H9 (cell line): Measurements from ENCODE around the gene KIF21A. TPM values are rescaled to one million over a fixed set of nuclear protein-coding genes. Genes with fewer than 3 reads are reported as not detected.

ENCODE experiments used
- DNase-seq: peaks from one replicate; pipeline ENCODE4 v3.0.0-alpha.2; 2017
- H2AFZ ChIP-seq: one replicate; pipeline ENCODE4 v1.6.1; 2013; ENCODE audit warnings: mild to moderate bottlenecking, low read length, control low read depth, moderate library complexity
- H2AK5ac ChIP-seq: 2 replicates; pipeline ENCODE4 v1.6.1; 2013; ENCODE audit warnings: low read length, control low read depth, mixed read lengths; ENCODE audit not compliant: insufficient read length
- H2BK120ac ChIP-seq: one replicate; pipeline ENCODE4 v1.6.1; 2013; ENCODE audit warnings: low read depth, mild to moderate bottlenecking, low read length, control low read depth, inconsistent platforms; ENCODE audit not compliant: poor library complexity, severe bottlenecking
- H2BK12ac ChIP-seq: 2 replicates; pipeline ENCODE4 v1.6.1; 2013; ENCODE audit warnings: low read length, control low read depth, mixed read lengths, low read depth; ENCODE audit not compliant: insufficient read length
- H2BK15ac ChIP-seq: 2 replicates; pipeline ENCODE4 v1.6.1; 2013; ENCODE audit warnings: low read depth, low read length, control low read depth
- H2BK20ac ChIP-seq: one replicate; pipeline ENCODE4 v1.6.1; 2013; ENCODE audit warnings: low read depth, mild to moderate bottlenecking, low read length, control low read depth, inconsistent platforms; ENCODE audit not compliant: poor library complexity, severe bottlenecking
- H2BK5ac ChIP-seq: 2 replicates; pipeline ENCODE4 v1.6.1; 2013; ENCODE audit warnings: low read length, control low read depth, mixed read lengths; ENCODE audit not compliant: insufficient read length
- H3K14ac ChIP-seq: 2 replicates; pipeline ENCODE4 v1.6.1; 2013; ENCODE audit warnings: low read length, control low read depth; ENCODE audit not compliant: insufficient read depth
- H3K18ac ChIP-seq: 2 replicates; pipeline ENCODE4 v1.6.1; 2013; ENCODE audit warnings: low read depth, mild to moderate bottlenecking, mixed read lengths, low read length, control low read depth; ENCODE audit not compliant: insufficient read length
- H3K23ac ChIP-seq: 2 replicates; pipeline ENCODE4 v1.6.1; 2013; ENCODE audit warnings: low read length, control low read depth, mixed read lengths, low read depth; ENCODE audit not compliant: insufficient read length
- H3K23me2 ChIP-seq: 2 replicates; pipeline ENCODE4 v1.6.1; 2013; ENCODE audit warnings: low read depth, mild to moderate bottlenecking, mixed read lengths, low read length, control low read depth; ENCODE audit not compliant: insufficient read length, poor library complexity, severe bottlenecking
- H3K27ac ChIP-seq: 2 replicates; pipeline ENCODE4 v1.5.1; 2013; ENCODE audit warnings: low read length, control low read depth, mixed read lengths, low read depth; ENCODE audit not compliant: insufficient read length
- H3K27me3 ChIP-seq: 2 replicates; pipeline ENCODE4 v1.6.1; 2013; ENCODE audit warnings: low read length, control low read depth, inconsistent platforms; ENCODE audit not compliant: insufficient read depth
- H3K4ac ChIP-seq: 2 replicates; pipeline ENCODE4 v1.6.1; 2013; ENCODE audit warnings: low read depth, mild to moderate bottlenecking, control low read depth, inconsistent platforms, low read length, moderate library complexity
- H3K4me1 ChIP-seq: 2 replicates; pipeline ENCODE4 v1.6.1; 2013; ENCODE audit warnings: low read length, control low read depth, inconsistent platforms; ENCODE audit not compliant: insufficient read depth
- H3K4me2 ChIP-seq: 2 replicates; pipeline ENCODE4 v1.6.1; 2013; ENCODE audit warnings: low read length, control low read depth, mixed read lengths; ENCODE audit not compliant: insufficient read length, insufficient read depth
- H3K56ac ChIP-seq: 2 replicates; pipeline ENCODE4 v1.6.1; 2013; ENCODE audit warnings: low read depth, mild to moderate bottlenecking, mixed read lengths, low read length, control low read depth; ENCODE audit not compliant: insufficient read length
- H3K79me1 ChIP-seq: 2 replicates; pipeline ENCODE4 v1.6.1; 2013; ENCODE audit warnings: low read depth, mild to moderate bottlenecking, moderate library complexity, low read length, control low read depth, inconsistent platforms; ENCODE audit not compliant: insufficient read depth, poor library complexity, severe bottlenecking
- H3K79me2 ChIP-seq: 2 replicates; pipeline ENCODE4 v1.6.1; 2013; ENCODE audit warnings: low read length, control low read depth, inconsistent platforms; ENCODE audit not compliant: insufficient read depth
- H3K9ac ChIP-seq: 2 replicates; pipeline ENCODE4 v1.6.1; 2013; ENCODE audit warnings: low read length, control low read depth, mixed read lengths; ENCODE audit not compliant: insufficient read length; ENCODE audit errors: extremely low read depth
- H3K9me3 ChIP-seq: one replicate; pipeline ENCODE4 v1.6.1; 2013; ENCODE audit warnings: low read depth, low read length, inconsistent platforms; ENCODE audit not compliant: control insufficient read depth
- H3T11ph ChIP-seq: one replicate; pipeline ENCODE4 v1.6.1; 2013; ENCODE audit warnings: mild to moderate bottlenecking, low read length, control low read depth, inconsistent platforms
- H4K20me1 ChIP-seq: one replicate; pipeline ENCODE4 v1.6.1; 2013; ENCODE audit not compliant: control insufficient read depth, insufficient read length, insufficient read depth
- H4K5ac ChIP-seq: 2 replicates; pipeline ENCODE4 v1.6.1; 2013; ENCODE audit warnings: low read depth, mild to moderate bottlenecking, mixed read lengths, low read length, control low read depth; ENCODE audit not compliant: insufficient read length
- H4K8ac ChIP-seq: replicated peaks from 2 replicates; pipeline ENCODE4 v1.6.1; 2013; ENCODE audit warnings: low read length, control low read depth, mixed read lengths, low read depth; ENCODE audit not compliant: insufficient read length
- H4K91ac ChIP-seq: 2 replicates; pipeline ENCODE4 v1.6.1; 2013; ENCODE audit warnings: low read depth, mild to moderate bottlenecking, moderate library complexity, mixed read lengths, low read length, control low read depth; ENCODE audit not compliant: insufficient read length
- H3K27ac Mint-ChIP-seq, 3 experiments: 2 replicates in 2 of 3; 3 replicates in 1 of 3; pipeline ENCODE4 v1.8.0; 2020 to 2021; ENCODE audit warnings: mixed read lengths in 3 of 3, mild to moderate bottlenecking in 1 of 3, moderate library complexity in 1 of 3
- H3K27me3 Mint-ChIP-seq: 2 replicates; pipeline ENCODE4 v1.8.0; 2021; ENCODE audit warnings: low read depth, mild to moderate bottlenecking, moderate library complexity, mixed read lengths
- H3K36me3 Mint-ChIP-seq, 3 experiments: 2 replicates in 2 of 3; 3 replicates in 1 of 3; pipeline ENCODE4 v1.8.0; 2020 to 2021; ENCODE audit warnings: low read depth in 3 of 3, mixed read lengths in 3 of 3; ENCODE audit not compliant: insufficient read depth in 1 of 3
- H3K4me1 Mint-ChIP-seq, 2 experiments: 2 replicates each; pipeline ENCODE4 v1.8.0; 2020; ENCODE audit warnings: mixed read lengths in 2 of 2
- H3K4me3 Mint-ChIP-seq, 2 experiments: 2 replicates in 1 of 2; 3 replicates in 1 of 2; pipeline ENCODE4 v1.8.0; 2020 to 2021; ENCODE audit warnings: mild to moderate bottlenecking in 2 of 2, mixed read lengths in 2 of 2, moderate library complexity in 1 of 2
- H3K9me3 Mint-ChIP-seq, 2 experiments: 2 replicates in 1 of 2; 3 replicates in 1 of 2; pipeline ENCODE4 v1.8.0; 2020; ENCODE audit warnings: mild to moderate bottlenecking in 2 of 2, mixed read lengths in 2 of 2, moderate library complexity in 1 of 2
- WGBS: extraction: QIAGEN DNeasy Blood & Tissue Kit; methylation state at CpG from one replicate; pipeline ENCODE4 v1.1.7; 2013; ENCODE audit warnings: missing lambda C conversion rate, low lambda C conversion rate, mixed read lengths; ENCODE audit not compliant: insufficient read length; ENCODE audit errors: extremely low coverage; 5-methylcytosine and 5-hydroxymethylcytosine counted together
- total RNA-seq: library from RNA; stranded (reverse); gene quantifications from 2 replicates; pipeline ENCODE4 v1.2.1, GENCODE V29; 2021
- TF ChIP-seq, protein P1 (sequence below): fragments of 200-600 bp; sonication (generic); conservative IDR thresholded peaks from 3 replicates; pipeline ENCODE4 v1.8.0; 2021; ENCODE audit warnings: antibody characterized with exemption, mild to moderate bottlenecking

Gene KIF21A
- total RNA-seq, 1 experiment from 2014 or later = 17.2 TPM

DNA sequence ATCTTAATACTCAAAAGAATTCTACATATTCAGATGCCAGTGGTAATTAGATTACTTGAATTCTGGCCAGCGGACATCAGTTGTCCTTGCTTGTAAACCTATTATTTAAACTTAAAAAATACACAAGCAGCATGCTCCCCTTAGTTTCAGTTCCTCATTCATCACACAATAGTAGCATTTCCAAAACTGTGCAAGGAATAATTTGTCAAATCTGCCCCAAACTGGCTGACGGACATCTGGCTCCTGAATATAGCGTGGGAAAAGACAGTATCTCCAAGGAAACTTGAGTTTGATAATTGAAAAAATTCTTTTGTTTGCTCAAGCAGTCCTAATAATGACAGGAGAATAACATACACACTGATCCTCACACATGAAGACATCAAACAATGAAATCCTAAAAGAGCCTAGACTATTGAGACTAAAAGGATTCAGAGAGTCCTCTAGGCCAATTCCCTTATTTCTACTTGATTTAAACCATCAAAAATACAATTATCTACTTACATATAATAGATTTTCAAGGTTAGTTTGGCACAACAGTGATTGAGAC, 90.4 kb downstream of the KIF21A start:
- H2BK120ac ChIP-seq = no peak overlapping the region
- Mint-ChIP-seq H3K36me3 (peaks cover 0 to 11% (median 7%) of the 10 kb centered on the region in 3 experiments; a peak in 3 of 7 replicates), H3K4me3 (no peak overlapping the region), H3K27me3 (no peaks in the 10 kb centered on the region), H3K27ac (no peak overlapping the region), H3K4me1 (peaks cover 8 to 9% of the 10 kb centered on the region in 2 experiments), H3K9me3 (no peaks in the 10 kb centered on the region)
- DNase-seq = no peak
- no CpG with 5 or more reads among the region's 3 CpGs for WGBS
- no peak overlapping the region for H2BK20ac ChIP-seq
- no peaks in the 10 kb centered on the region for H4K20me1 ChIP-seq
- H3K4ac ChIP-seq = no peak overlapping the region
- H3K79me2 ChIP-seq = no peaks in the 10 kb centered on the region
- H3K23ac ChIP-seq = no peak overlapping the region
- H3K4me1 ChIP-seq = no peaks in the 10 kb centered on the region
- no peak overlapping the region for H3K14ac ChIP-seq
- no peak overlapping the region for H4K8ac ChIP-seq
- H2BK5ac ChIP-seq = no peak overlapping the region
- no peak overlapping the region for H3K9ac ChIP-seq
- no peaks in the 10 kb centered on the region for H3K27me3 ChIP-seq
- no peaks in the 10 kb centered on the region for H3K23me2 ChIP-seq
- H4K5ac ChIP-seq = no peak overlapping the region
- no peak overlapping the region for H3K27ac ChIP-seq
- no peak overlapping the region for H3K56ac ChIP-seq
- no peak overlapping the region for H3K4me2 ChIP-seq
- TF ChIP-seq, protein P1, sequence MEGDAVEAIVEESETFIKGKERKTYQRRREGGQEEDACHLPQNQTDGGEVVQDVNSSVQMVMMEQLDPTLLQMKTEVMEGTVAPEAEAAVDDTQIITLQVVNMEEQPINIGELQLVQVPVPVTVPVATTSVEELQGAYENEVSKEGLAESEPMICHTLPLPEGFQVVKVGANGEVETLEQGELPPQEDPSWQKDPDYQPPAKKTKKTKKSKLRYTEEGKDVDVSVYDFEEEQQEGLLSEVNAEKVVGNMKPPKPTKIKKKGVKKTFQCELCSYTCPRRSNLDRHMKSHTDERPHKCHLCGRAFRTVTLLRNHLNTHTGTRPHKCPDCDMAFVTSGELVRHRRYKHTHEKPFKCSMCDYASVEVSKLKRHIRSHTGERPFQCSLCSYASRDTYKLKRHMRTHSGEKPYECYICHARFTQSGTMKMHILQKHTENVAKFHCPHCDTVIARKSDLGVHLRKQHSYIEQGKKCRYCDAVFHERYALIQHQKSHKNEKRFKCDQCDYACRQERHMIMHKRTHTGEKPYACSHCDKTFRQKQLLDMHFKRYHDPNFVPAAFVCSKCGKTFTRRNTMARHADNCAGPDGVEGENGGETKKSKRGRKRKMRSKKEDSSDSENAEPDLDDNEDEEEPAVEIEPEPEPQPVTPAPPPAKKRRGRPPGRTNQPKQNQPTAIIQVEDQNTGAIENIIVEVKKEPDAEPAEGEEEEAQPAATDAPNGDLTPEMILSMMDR = no peak
- no peak overlapping the region for H3K18ac ChIP-seq
- H4K91ac ChIP-seq = no peak overlapping the region
- H3K9me3 ChIP-seq = no peaks in the 10 kb centered on the region
- no peak overlapping the region for H2AK5ac ChIP-seq
- no peak overlapping the region for H2BK12ac ChIP-seq
- H2AFZ ChIP-seq = no peak overlapping the region
- H3K79me1 ChIP-seq = no peaks in the 10 kb centered on the region
- no peak overlapping the region for H3T11ph ChIP-seq
- no peak overlapping the region for H2BK15ac ChIP-seq
